ENCODE results near the gene INTS1. TPM values are rescaled to one million over a fixed set of nuclear protein-coding genes. Genes with fewer than 3 reads are reported as not detected.

Gene INTS1
- total and polyA plus RNA-seq, 4 experiments from 2014 or later: 6.0 to 137 (median 82.2) TPM

GRCh38 chr7:1496531-1497292 lies 7.5 kb downstream of the INTS1 start:
- H3K4me3 ChIP-seq (ENCODE audit: low read length in 2 of 2): no peak overlapping the region
- H3K4me1 ChIP-seq (ENCODE audit: insufficient read depth, low read length): peaks cover 4% of the 10 kb centered on the region
- H3K27me3 Mint-ChIP-seq: no peaks in the 10 kb centered on the region
- H3K27me3 ChIP-seq (ENCODE audit: insufficient read depth, low read length): no peaks in the 10 kb centered on the region
- ChIA-PET POLR2A (ENCODE audit: partially characterized antibody) (no interaction called here), CTCF (ENCODE audit: partially characterized antibody) (no interaction called here)
- no peak for DNase-seq
- no peaks in the 10 kb centered on the region for H3K9me3 ChIP-seq (ENCODE audit: control insufficient read depth in 1 of 2, low read length in 2 of 2)
- no peak overlapping the region for H3K4me3 Mint-ChIP-seq
- no peak overlapping the region for H3K27ac ChIP-seq (ENCODE audit: low read depth, low read length)
- peaks cover 6 to 9% (median 8%) of the 10 kb centered on the region in 4 donors for H3K4me1 Mint-ChIP-seq
- peaks cover 39% of the 10 kb centered on the region for H3K36me3 ChIP-seq (ENCODE audit: insufficient read depth, low read length)
- peak overlapping the region in 1 of 7 donors; percentile 60 for H3K27ac Mint-ChIP-seq
- peaks cover 20 to 41% of the 10 kb centered on the region in 2 donors for H3K36me3 Mint-ChIP-seq
- intact Hi-C loops (cut with micrococcal nuclease): no loop called here
- H3K9me3 Mint-ChIP-seq: no peaks in the 10 kb centered on the region

- no peak overlapping the region for H3K27ac ChIP-seq (ENCODE audit: low read depth, low read length)
- H3K4me3 ChIP-seq (ENCODE audit: low read length in 2 of 2): no peak overlapping the region
- no peaks in the 10 kb centered on the region for H3K4me1 ChIP-seq (ENCODE audit: insufficient read depth, low read length)
- Mint-ChIP-seq H3K36me3 (peaks cover 20 to 45% of the 10 kb centered on the region in 2 donors), H3K9me3 (no peaks in the 10 kb centered on the region), H3K4me1 (peaks cover under 1 to 6% (median 4%) of the 10 kb centered on the region in 4 donors), H3K27ac (no peak overlapping the region), H3K4me3 (no peak overlapping the region), H3K27me3 (no peaks in the 10 kb centered on the region)
- H3K9me3 ChIP-seq (ENCODE audit: control insufficient read depth in 1 of 2, low read length in 2 of 2): no peaks in the 10 kb centered on the region
- H3K27me3 ChIP-seq (ENCODE audit: insufficient read depth, low read length): no peaks in the 10 kb centered on the region
- intact Hi-C loops (cut with micrococcal nuclease): no loop called here
- ChIA-PET POLR2A (ENCODE audit: partially characterized antibody) (interaction anchor here (0.9 kb wide), 1 partner anchor 9 kb away, joined by 3 read pairs; the partner anchor contains the start of gene INTS1), CTCF (ENCODE audit: partially characterized antibody) (interaction anchor here (3.4 kb wide), 1 partner anchor 21 kb away, joined by 10 read pairs; no protein-coding TSS in a partner anchor)
- DNase-seq: peak in 1 of 5 donors; percentile 23
- peaks cover 38% of the 10 kb centered on the region for H3K36me3 ChIP-seq (ENCODE audit: insufficient read depth, low read length)
These were observed 8.5 kb downstream of the INTS1 start for GRCh38 chr7:1495564-1496242.

GRCh38 chr7:1494866-1495563 lies 9.2 kb downstream of the INTS1 start:
- H3K4me1 Mint-ChIP-seq: peaks cover 0 to 4% (median 2%) of the 10 kb centered on the region in 4 donors
- Histone ChIP-seq H3K9me3 (ENCODE audit: control insufficient read depth in 1 of 2, low read length in 2 of 2) (no peaks in the 10 kb centered on the region), H3K27me3 (ENCODE audit: insufficient read depth, low read length) (no peaks in the 10 kb centered on the region), H3K4me1 (ENCODE audit: insufficient read depth, low read length) (no peaks in the 10 kb centered on the region), H3K27ac (ENCODE audit: low read depth, low read length) (no peak overlapping the region), H3K36me3 (ENCODE audit: insufficient read depth, low read length) (peaks cover 38% of the 10 kb centered on the region), H3K4me3 (ENCODE audit: low read length in 2 of 2) (no peak overlapping the region)
- no peaks in the 10 kb centered on the region for H3K27me3 Mint-ChIP-seq
- no peaks in the 10 kb centered on the region for H3K9me3 Mint-ChIP-seq
- H3K36me3 Mint-ChIP-seq: peaks cover 20 to 42% of the 10 kb centered on the region in 2 donors
- H3K27ac Mint-ChIP-seq: no peak overlapping the region
- ChIA-PET POLR2A (ENCODE audit: partially characterized antibody) (interaction anchor here (0.9 kb wide), 1 partner anchor 9 kb away, joined by 3 read pairs; the partner anchor contains the start of gene INTS1), CTCF (ENCODE audit: partially characterized antibody) (interaction anchor here (3.4 kb wide), 1 partner anchor 21 kb away, joined by 10 read pairs; no protein-coding TSS in a partner anchor)
- intact Hi-C loops (cut with micrococcal nuclease): no loop called here
- DNase-seq: peak in 1 of 5 donors; percentile 19
- no peak overlapping the region for H3K4me3 Mint-ChIP-seq

GRCh38 chr7:1494447-1494846 lies 9.7 kb downstream of the INTS1 start:
- ChIA-PET POLR2A (ENCODE audit: partially characterized antibody) (no interaction called here), CTCF (ENCODE audit: partially characterized antibody) (interaction anchor here (3.4 kb wide), 1 partner anchor 20 kb away, joined by 10 read pairs; no protein-coding TSS in a partner anchor)
- no peak overlapping the region for H3K4me3 Mint-ChIP-seq

GRCh38 chr7:1493571-1493970 lies 10.6 kb downstream of the INTS1 start:
- no peak overlapping the region for H3K27ac ChIP-seq (ENCODE audit: low read depth, low read length)
- H3K27me3 Mint-ChIP-seq: no peaks in the 10 kb centered on the region
- no peaks in the 10 kb centered on the region for H3K27me3 ChIP-seq (ENCODE audit: insufficient read depth, low read length)
- H3K36me3 Mint-ChIP-seq: peaks cover 25 to 50% of the 10 kb centered on the region in 2 donors
- H3K4me1 ChIP-seq (ENCODE audit: insufficient read depth, low read length): no peaks in the 10 kb centered on the region
- H3K36me3 ChIP-seq (ENCODE audit: insufficient read depth, low read length): peaks cover 39% of the 10 kb centered on the region
- no peak overlapping the region for H3K4me3 Mint-ChIP-seq
- H3K4me1 Mint-ChIP-seq: peaks cover 0 to 4% (median 3%) of the 10 kb centered on the region in 4 donors
- no peaks in the 10 kb centered on the region for H3K9me3 Mint-ChIP-seq
- no peak overlapping the region for H3K4me3 ChIP-seq (ENCODE audit: low read length in 2 of 2)
- CTCF ChIA-PET (ENCODE audit: partially characterized antibody): interaction anchor here (3.4 kb wide), 1 partner anchor 19 kb away, joined by 10 read pairs; no protein-coding TSS in a partner anchor
- H3K27ac Mint-ChIP-seq: no peak overlapping the region
- intact Hi-C loops (cut with micrococcal nuclease): no loop called here
- POLR2A ChIA-PET (ENCODE audit: partially characterized antibody): interaction anchor here (1.0 kb wide), 1 partner anchor 20 kb away, joined by 3 read pairs; no protein-coding TSS in a partner anchor
- H3K9me3 ChIP-seq (ENCODE audit: control insufficient read depth in 1 of 2, low read length in 2 of 2): no peaks in the 10 kb centered on the region
- DNase-seq: peak in 1 of 5 donors; percentile 13

More at GRCh38 chr7:1494447-1494846, 9.7 kb downstream of the INTS1 start:
- peaks cover 34% of the 10 kb centered on the region for H3K36me3 ChIP-seq (ENCODE audit: insufficient read depth, low read length)
- Mint-ChIP-seq H3K4me1 (peaks cover 0 to 4% (median 2%) of the 10 kb centered on the region in 4 donors), H3K27me3 (no peaks in the 10 kb centered on the region), H3K9me3 (no peaks in the 10 kb centered on the region), H3K36me3 (peaks cover 20 to 44% of the 10 kb centered on the region in 2 donors), H3K27ac (no peak overlapping the region)
- DNase-seq: peak in 1 of 5 donors; percentile 31
- H3K4me3 ChIP-seq (ENCODE audit: low read length in 2 of 2): no peak overlapping the region
- no peaks in the 10 kb centered on the region for H3K9me3 ChIP-seq (ENCODE audit: control insufficient read depth in 1 of 2, low read length in 2 of 2)
- no peak overlapping the region for H3K27ac ChIP-seq (ENCODE audit: low read depth, low read length)
- intact Hi-C loops (cut with micrococcal nuclease): no loop called here
- no peaks in the 10 kb centered on the region for H3K27me3 ChIP-seq (ENCODE audit: insufficient read depth, low read length)
- H3K4me1 ChIP-seq (ENCODE audit: insufficient read depth, low read length): no peaks in the 10 kb centered on the region

GRCh38 chr7:1493129-1493528 lies 11.1 kb downstream of the INTS1 start:
- no peaks in the 10 kb centered on the region for H3K9me3 ChIP-seq (ENCODE audit: control insufficient read depth in 1 of 2, low read length in 2 of 2)
- DNase-seq: no peak
- ChIA-PET POLR2A (ENCODE audit: partially characterized antibody) (interaction anchor here (1.0 kb wide), 1 partner anchor 19 kb away, joined by 3 read pairs; no protein-coding TSS in a partner anchor), CTCF (ENCODE audit: partially characterized antibody) (interaction anchor here (3.4 kb wide), 1 partner anchor 19 kb away, joined by 10 read pairs; no protein-coding TSS in a partner anchor)
- peaks cover 0 to 5% (median 4%) of the 10 kb centered on the region in 4 donors for H3K4me1 Mint-ChIP-seq
- no peaks in the 10 kb centered on the region for H3K4me1 ChIP-seq (ENCODE audit: insufficient read depth, low read length)
- H3K4me3 Mint-ChIP-seq: no peak overlapping the region
- intact Hi-C loops (cut with micrococcal nuclease): no loop called here
- no peaks in the 10 kb centered on the region for H3K27me3 ChIP-seq (ENCODE audit: insufficient read depth, low read length)
- H3K27ac ChIP-seq (ENCODE audit: low read depth, low read length): no peak overlapping the region
- peaks cover 27 to 53% of the 10 kb centered on the region in 2 donors for H3K36me3 Mint-ChIP-seq
- H3K9me3 Mint-ChIP-seq: no peaks in the 10 kb centered on the region
- no peaks in the 10 kb centered on the region for H3K27me3 Mint-ChIP-seq
- no peak overlapping the region for H3K27ac Mint-ChIP-seq
- no peak overlapping the region for H3K4me3 ChIP-seq (ENCODE audit: low read length in 2 of 2)
- peaks cover 41% of the 10 kb centered on the region for H3K36me3 ChIP-seq (ENCODE audit: insufficient read depth, low read length)
